Heart right ventricle (tissue), 16 donors: ENCODE data around the gene SLC16A11. TPM values are rescaled to one million over a fixed set of nuclear protein-coding genes. Genes with fewer than 3 reads are reported as not detected.

Experiments
- ATAC-seq, 8 donors: fragments of 200-7000 bp; cut with Tn5 transposase; one replicate each; pipeline ENCODE4 v1.9.1; 2020; ENCODE audit warnings: mild to moderate bottlenecking in 8 of 8, moderate library complexity in 8 of 8, moderate number of reproducible peaks in 1 of 8
- DNase-seq, 2 donors: peaks; one replicate each; pipeline ENCODE4 v3.0.0-alpha.2; 2020
- H3K27ac ChIP-seq, 10 donors: fragments of 200-600 bp; sonication (generic) in 2 of 10; one replicate each; pipeline versions ENCODE4 v1.5.0 to v1.8.0; 2020 to 2022; ENCODE audit warnings: mild to moderate bottlenecking in 3 of 10
- H3K27me3 ChIP-seq, 7 donors: fragments of 200-600 bp; one replicate each; pipeline ENCODE4 v1.8.0; 2021 to 2022; ENCODE audit warnings: mild to moderate bottlenecking in 2 of 7
- H3K36me3 ChIP-seq, 9 donors: fragments of 200-600 bp; sonication (generic) in 1 of 9; one replicate each; pipeline versions ENCODE4 v1.5.0 to v1.8.0; 2020 to 2022; ENCODE audit warnings: mild to moderate bottlenecking in 2 of 9
- H3K4me1 ChIP-seq, 9 donors: fragments of 200-600 bp; sonication (generic) in 1 of 9; one replicate each; pipeline versions ENCODE4 v1.5.0 to v1.8.0; 2020 to 2022; ENCODE audit warnings: mild to moderate bottlenecking in 4 of 9
- H3K4me3 ChIP-seq, 10 donors: fragments of 200-600 bp; sonication (generic) in 2 of 10; one replicate each; pipeline versions ENCODE4 v1.5.0 to v1.8.0; 2020 to 2022; ENCODE audit warnings: mild to moderate bottlenecking in 7 of 10, moderate library complexity in 2 of 10
- H3K9me3 ChIP-seq, 11 donors: fragments of 200-600 bp in 10 of 11; sonication (generic) in 2 of 11; one replicate each; pipeline versions ENCODE4 v1.5.0 to v1.8.0; 2013 to 2022; ENCODE audit warnings: mild to moderate bottlenecking in 2 of 11, control low read depth in 1 of 11, moderate library complexity in 1 of 11
- WGBS, 2 donors: extraction: QIAGEN DNeasy Blood & Tissue Kit; methylation state at CpG; one replicate each; pipeline ENCODE4 v1.1.7; 2013; ENCODE audit warnings: inconsistent platforms in 1 of 2; 5-methylcytosine and 5-hydroxymethylcytosine counted together
- intact Hi-C, 10 donors: fragments of 100-400 bp; cut with DNase I; formaldehyde crosslinking; loops; one replicate each; pipeline versions ENCODE4 v1.11.1 to v1.14.2; 2022
- polyA plus RNA-seq, 2 donors: library from polyadenylated mRNA; stranded (reverse); fragments of 200-250 nt; gene quantifications; one replicate each; pipeline ENCODE4 v1.2.3, GENCODE V29; 2013
- total RNA-seq, 10 donors: library from RNA; stranded (reverse); fragmentation: NEBNext Ultra II Directional in 3 of 10; extraction: Animal tissue kit (Norgen Biotek cat#: 25700) in 3 of 10; gene quantifications; one replicate each; pipeline versions ENCODE4 v1.2.1 to v1.2.4, GENCODE V29; 2021 to 2023
- TF ChIP-seq, protein P1 (sequence below), 9 donors: fragments of 200-600 bp; sonication (generic) in 2 of 9; IDR thresholded peaks; one replicate each; pipeline versions ENCODE4 v1.5.0 to v1.8.0; 2021 to 2022; ENCODE audit warnings: antibody characterized with exemption in 9 of 9, mild to moderate bottlenecking in 5 of 9, moderate library complexity in 1 of 9
- donor health status: Arrhythmogenic right ventricular cardiomyopathy.
- donor health status: ischemic (EF 13 %, LVEDD 7.1; RV severe dilation, severe dysfunction).
- donor health status: healthy with polysubstance abuse.
- donor health status: DM: no; HTN: yes; CAD: no.
- donor health status: DM: no; HTN: no; CAD: no.
- donor health status: ischemic (EF 25% LVEDD 6.9; RV normal size, moderate dysfunction).
- donor health status: ischemic (EF 25% LVEDD 5.7; RV mildly dilated, moderate dysfunction).
- donor health status: healthy.
- donor health status: DM: yes; HTN: yes; CAD: no.
- donor health status: Ischemic cardiomyopathy.
- donor health status: ischemic (EF 35%, LVEDD 5.7; RV mildly dilated, moderate dysfunction).
- donor health status: nonischemic (EF 11% LVEDD 7.7; RV severe dilation, severe dysfunction).
- donor health status: DM: yes; HTN: yes; CAD: no.
- donor health status: PGD.
- donor health status: ischemic (EF 29% LVEDD 5.4; RV normal size, mild dysfunction).
- donor health status: nonischemic (EF 23%, LVEDD 6.1; RV moderate dilation, normal function).

SLC16A11 gene
- total and polyA plus RNA-seq, 12 donors = 0.19 to 2.1 (median 0.57) TPM

DNA sequence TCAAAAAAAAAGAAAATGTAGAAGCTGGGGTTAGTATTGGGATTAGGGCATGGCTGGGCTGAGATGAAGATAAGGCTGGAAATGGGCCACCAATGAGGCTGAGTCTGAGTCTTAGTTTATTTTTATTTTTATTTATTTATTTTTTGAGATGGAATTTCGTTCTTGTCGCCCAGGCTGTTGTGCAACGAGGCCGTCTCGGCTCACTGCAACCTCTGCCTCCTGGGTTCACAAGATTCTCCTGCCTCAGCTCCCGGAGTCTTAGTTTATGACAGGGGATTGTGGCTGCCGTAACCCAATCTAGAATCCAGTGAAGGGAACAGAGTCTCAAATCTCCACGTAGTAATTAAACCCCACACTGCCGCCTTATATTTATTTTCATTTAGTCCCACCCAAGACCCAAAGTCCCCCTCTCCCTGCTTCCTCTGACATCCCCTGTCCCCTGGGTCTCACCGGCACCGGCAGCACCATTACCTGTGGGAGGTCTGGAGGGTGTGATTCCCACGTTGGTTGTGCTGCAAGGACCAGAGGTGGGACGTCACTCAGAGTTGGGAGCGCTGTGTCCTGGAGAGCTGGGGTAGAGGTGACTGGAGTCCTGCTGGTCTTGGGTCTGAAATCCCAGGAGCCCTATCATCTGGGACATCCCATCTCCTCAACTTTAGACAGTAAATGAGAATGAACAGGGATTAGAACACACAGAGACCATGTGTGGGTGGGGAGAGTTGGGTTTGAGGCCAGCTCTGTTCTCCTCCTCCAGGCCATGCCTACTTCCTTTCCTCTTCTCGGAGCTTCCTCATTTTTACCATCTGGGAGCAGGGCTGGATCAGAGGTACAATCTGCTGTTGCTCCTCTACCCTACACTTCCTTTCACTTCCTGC, 35.9 kb upstream of the SLC16A11 start, which contains the start of gene CLEC10A:
TSS of gene CLEC10A (minus strand) at position 671 of the 875 bp plus-strand sequence. CDS start 1,439 bp downstream, outside the sequence.
- ATAC-seq = peak in 4 of 8 donors; percentile 25 to 66 (median 56)
- Histone ChIP-seq H3K4me3 (peak within 1 kb of the TSS in 4 of 10 donors; percentile 16 to 41 (median 18)), H3K36me3 (no peaks in the 10 kb centered on the region), H3K4me1 (peaks cover 0 to 39% (median 0%) of the 10 kb centered on the region in 9 donors), H3K9me3 (no peaks in the 10 kb centered on the region), H3K27ac (peak within 1 kb of the TSS in 6 of 10 donors; percentile 4 to 79 (median 54)), H3K27me3 (peaks cover 0 to 5% (median 0%) of the 10 kb centered on the region in 7 donors)
- no peak for DNase-seq
- WGBS, 2 donors = 68 to 71% methylated on average over 15 of the region's 15 CpGs
- intact Hi-C loops = loop anchor here in 1 of 10 donors (5.0 kb wide), 1 partner anchor 42 kb away; no protein-coding TSS in a partner anchor
- TF ChIP-seq, protein P1, sequence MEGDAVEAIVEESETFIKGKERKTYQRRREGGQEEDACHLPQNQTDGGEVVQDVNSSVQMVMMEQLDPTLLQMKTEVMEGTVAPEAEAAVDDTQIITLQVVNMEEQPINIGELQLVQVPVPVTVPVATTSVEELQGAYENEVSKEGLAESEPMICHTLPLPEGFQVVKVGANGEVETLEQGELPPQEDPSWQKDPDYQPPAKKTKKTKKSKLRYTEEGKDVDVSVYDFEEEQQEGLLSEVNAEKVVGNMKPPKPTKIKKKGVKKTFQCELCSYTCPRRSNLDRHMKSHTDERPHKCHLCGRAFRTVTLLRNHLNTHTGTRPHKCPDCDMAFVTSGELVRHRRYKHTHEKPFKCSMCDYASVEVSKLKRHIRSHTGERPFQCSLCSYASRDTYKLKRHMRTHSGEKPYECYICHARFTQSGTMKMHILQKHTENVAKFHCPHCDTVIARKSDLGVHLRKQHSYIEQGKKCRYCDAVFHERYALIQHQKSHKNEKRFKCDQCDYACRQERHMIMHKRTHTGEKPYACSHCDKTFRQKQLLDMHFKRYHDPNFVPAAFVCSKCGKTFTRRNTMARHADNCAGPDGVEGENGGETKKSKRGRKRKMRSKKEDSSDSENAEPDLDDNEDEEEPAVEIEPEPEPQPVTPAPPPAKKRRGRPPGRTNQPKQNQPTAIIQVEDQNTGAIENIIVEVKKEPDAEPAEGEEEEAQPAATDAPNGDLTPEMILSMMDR (IDR thresholded peaks at IDR 0.05) = no peak

DNA sequence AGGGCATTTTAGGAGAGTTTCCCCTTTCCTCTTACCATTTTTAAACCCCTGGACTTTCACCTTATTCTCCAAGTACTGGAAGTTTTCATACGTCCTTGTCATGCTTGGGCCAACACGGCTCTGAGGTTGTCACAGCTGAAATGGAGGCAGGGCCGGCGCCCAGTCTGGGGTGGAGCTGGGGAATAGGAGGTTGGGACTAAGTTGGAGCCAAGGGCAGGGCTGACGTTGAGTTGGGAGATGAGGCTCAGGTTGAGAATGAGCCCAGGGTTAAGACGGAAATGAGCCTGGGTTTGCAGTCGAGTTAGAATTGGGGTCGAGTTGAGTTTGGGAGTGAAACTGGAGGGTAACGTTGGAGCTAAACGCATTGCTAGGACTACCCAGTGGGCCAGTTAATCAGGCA, 34.8 kb upstream of the SLC16A11 start:
- H3K4me1 ChIP-seq = peaks cover 0 to 28% (median 0%) of the 10 kb centered on the region in 9 donors
- H3K27me3 ChIP-seq = no peaks in the 10 kb centered on the region
- H3K36me3 ChIP-seq = no peaks in the 10 kb centered on the region
- H3K9me3 ChIP-seq = no peaks in the 10 kb centered on the region
- ATAC-seq (no peak), DNase-seq (no peak)
- WGBS, 2 donors = 86 to 93% methylated on average over 10 of the region's 10 CpGs
- TF ChIP-seq, protein P1 (IDR thresholded peaks at IDR 0.05) = no peak
- H3K27ac ChIP-seq = peak overlapping the region in 1 of 10 donors; percentile 79
- intact Hi-C loops = no loop called here
- peak overlapping the region in 4 of 10 donors; percentile 14 to 41 (median 17) for H3K4me3 ChIP-seq

DNA sequence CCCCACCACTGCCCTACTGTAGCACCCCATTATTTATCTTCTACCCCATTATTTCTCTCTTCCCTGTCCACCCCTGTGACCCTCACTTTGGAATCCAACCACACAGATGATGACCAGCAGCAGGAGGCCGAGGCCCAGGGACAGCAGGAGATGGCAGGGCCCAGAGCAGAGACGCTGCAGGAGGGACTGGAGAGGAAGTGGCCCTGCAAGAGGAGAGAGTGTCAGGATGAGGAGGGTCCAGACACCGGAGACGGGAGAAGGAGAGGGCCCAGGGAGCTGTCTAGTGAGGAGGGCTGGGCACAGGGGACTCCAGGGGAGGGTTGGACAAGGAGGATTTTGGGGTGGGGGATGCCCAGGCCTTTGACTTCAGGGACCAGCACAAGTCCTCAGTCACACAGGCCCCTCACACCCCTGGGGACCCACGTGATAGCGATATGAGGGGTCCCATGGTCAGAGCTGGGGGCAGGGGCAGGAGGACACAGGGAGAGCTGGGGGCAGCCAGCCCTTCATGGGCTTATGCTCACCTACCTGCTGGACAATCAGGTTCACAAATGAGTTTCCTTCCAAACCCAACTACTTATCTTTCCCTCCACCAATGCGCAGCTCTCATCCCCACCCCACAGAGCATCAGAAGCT, 34.1 kb upstream of the SLC16A11 start:
- H3K4me1 ChIP-seq = peaks cover 0 to 23% (median 0%) of the 10 kb centered on the region in 9 donors
- no peaks in the 10 kb centered on the region for H3K27me3 ChIP-seq
- H3K27ac ChIP-seq = no peak overlapping the region
- DNase-seq = no peak
- H3K4me3 ChIP-seq = peak overlapping the region in 4 of 10 donors; percentile 14 to 41 (median 17)
- no peaks in the 10 kb centered on the region for H3K9me3 ChIP-seq
- no peak for ATAC-seq
- intact Hi-C loops = no loop called here
- 86 to 87% methylated on average over 7 of the region's 7 CpGs for WGBS, 2 donors
- TF ChIP-seq, protein P1 (IDR thresholded peaks at IDR 0.05) = no peak
- H3K36me3 ChIP-seq = no peaks in the 10 kb centered on the region

DNA sequence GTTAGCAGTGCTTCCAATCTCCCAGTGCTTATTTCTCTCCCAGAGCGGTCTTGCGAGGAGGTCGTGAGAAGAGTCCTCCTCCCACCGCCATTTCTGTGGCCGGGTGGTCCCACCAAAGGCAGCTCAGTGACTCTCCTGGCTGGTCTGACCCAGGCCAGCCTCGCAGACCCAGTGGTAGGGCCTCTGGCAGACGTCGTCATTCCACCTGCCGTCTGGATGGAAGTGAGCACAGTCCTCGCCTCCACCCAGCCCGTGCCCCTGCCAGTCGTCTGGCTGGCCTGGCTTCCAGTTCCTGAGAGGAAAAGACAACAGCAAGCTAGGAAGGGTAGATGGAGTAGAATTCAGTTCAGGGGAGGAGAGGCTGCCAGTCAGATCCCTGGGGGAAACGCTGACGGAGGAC, 31.0 kb upstream of the SLC16A11 start:
- H3K27me3 ChIP-seq = peaks cover 0 to 3% (median 0%) of the 10 kb centered on the region in 7 donors
- WGBS, 2 donors = 78 to 81% methylated on average over 14 of the region's 14 CpGs
- no peak overlapping the region for H3K4me3 ChIP-seq
- DNase-seq (no peak), ATAC-seq (no peak)
- no peaks in the 10 kb centered on the region for H3K9me3 ChIP-seq
- intact Hi-C loops = no loop called here
- no peaks in the 10 kb centered on the region for H3K36me3 ChIP-seq
- TF ChIP-seq, protein P1 (IDR thresholded peaks at IDR 0.05) = no peak
- no peak overlapping the region for H3K27ac ChIP-seq
- peaks cover 0 to 2% (median 0%) of the 10 kb centered on the region in 9 donors for H3K4me1 ChIP-seq
